ENCODE results near the gene TCAIM.
"Not testable (repeated sequence)": the region's sequence is repeated elsewhere in the genome, so short reads cannot be mapped to it uniquely, and the experiment has no call there.

Gene TCAIM

GRCh38 chr3:44396200-44397171 is 57.9 kb downstream of the TCAIM start:
- no peak for TF ChIP-seq CTCF (IDR thresholded peaks at IDR 0.05)

GRCh38 chr3:44398271-44398670 is 59.7 kb downstream of the TCAIM start:
- H3K4me1 ChIP-seq (ENCODE audit: control insufficient read depth in 1 of 2, insufficient read depth in 1 of 2, low read depth in 1 of 2, low read length in 1 of 2); H3K27ac ChIP-seq; H3K9me3 ChIP-seq; H3K27me3 ChIP-seq; H3K4me3 ChIP-seq (ENCODE audit: low read depth in 1 of 2, low read length in 1 of 2): not testable (repeated sequence)
- H3K36me3 ChIP-seq: peaks cover 15% of the 10 kb centered on the region

More at GRCh38 chr3:44396200-44397171, 57.9 kb downstream of the TCAIM start:
- no peaks in the 10 kb centered on the region for H3K4me1 ChIP-seq (ENCODE audit: control insufficient read depth in 1 of 2, insufficient read depth in 1 of 2, low read depth in 1 of 2, low read length in 1 of 2)
- peaks cover 10% of the 10 kb centered on the region for H3K36me3 ChIP-seq
- H3K27ac ChIP-seq: no peak overlapping the region
- no peak overlapping the region for H3K4me3 ChIP-seq (ENCODE audit: low read depth in 1 of 2, low read length in 1 of 2)
- H3K9me3 ChIP-seq: no peaks in the 10 kb centered on the region
- no peaks in the 10 kb centered on the region for H3K27me3 ChIP-seq

GRCh38 chr3:44398853-44399252 is 60.3 kb downstream of the TCAIM start:
- TF ChIP-seq CTCF (IDR thresholded peaks at IDR 0.05): no peak
- H3K4me1 ChIP-seq (ENCODE audit: control insufficient read depth in 1 of 2, insufficient read depth in 1 of 2, low read depth in 1 of 2, low read length in 1 of 2): no peaks in the 10 kb centered on the region
- no peaks in the 10 kb centered on the region for H3K9me3 ChIP-seq
- H3K4me3 ChIP-seq (ENCODE audit: low read depth in 1 of 2, low read length in 1 of 2): no peak overlapping the region
- H3K27ac ChIP-seq: no peak overlapping the region
- no peaks in the 10 kb centered on the region for H3K27me3 ChIP-seq
- peaks cover 15% of the 10 kb centered on the region for H3K36me3 ChIP-seq

- Histone ChIP-seq H3K4me3 (ENCODE audit: low read depth in 1 of 2, low read length in 1 of 2) (no peak overlapping the region), H3K36me3 (peaks cover 15% of the 10 kb centered on the region), H3K27ac (no peak overlapping the region), H3K9me3 (no peaks in the 10 kb centered on the region), H3K27me3 (no peaks in the 10 kb centered on the region), H3K4me1 (ENCODE audit: control insufficient read depth in 1 of 2, insufficient read depth in 1 of 2, low read depth in 1 of 2, low read length in 1 of 2) (no peaks in the 10 kb centered on the region)
- no peak for TF ChIP-seq CTCF (IDR thresholded peaks at IDR 0.05)
Observed at GRCh38 chr3:44400771-44401170, 62.2 kb downstream of the TCAIM start.

GRCh38 chr3:44402548-44402947 is 64.0 kb downstream of the TCAIM start:
- Histone ChIP-seq H3K27me3 (no peaks in the 10 kb centered on the region), H3K4me1 (ENCODE audit: control insufficient read depth in 1 of 2, insufficient read depth in 1 of 2, low read depth in 1 of 2, low read length in 1 of 2) (no peaks in the 10 kb centered on the region), H3K36me3 (peaks cover 5% of the 10 kb centered on the region), H3K4me3 (ENCODE audit: low read depth in 1 of 2, low read length in 1 of 2) (no peak overlapping the region), H3K9me3 (no peaks in the 10 kb centered on the region), H3K27ac (no peak overlapping the region)
- TF ChIP-seq CTCF (IDR thresholded peaks at IDR 0.05): no peak

Data from neutrophil (primary cell).